NCI-H2107 treated with DMSO at 0.1 percent for 48 hours (cell line): Measurements from ENCODE around the gene PLXNA2.

Experiments used
- DNase-seq: peaks from one replicate; lab custom pipeline; 2025; ENCODE audit not compliant: unreplicated experiment; lab: John Stamatoyannopoulos, UW

Gene PLXNA2

GRCh38 chr1:208225954-208226937 lies 17.9 kb downstream of the PLXNA2 start:
- no peak for DNase-seq

GRCh38 chr1:208224192-208224713 lies 19.9 kb downstream of the PLXNA2 start:
- no peak for DNase-seq

- DNase-seq, result no peak
Measured at GRCh38 chr1:208223136-208223535, 21.0 kb downstream of the PLXNA2 start.

GRCh38 chr1:208222376-208223126 lies 21.6 kb downstream of the PLXNA2 start:
- no peak for DNase-seq

GRCh38 chr1:208221291-208221622 lies 22.9 kb downstream of the PLXNA2 start:
- DNase-seq, result no peak

- DNase-seq, result no peak
Measured at GRCh38 chr1:208219659-208220282, 24.4 kb downstream of the PLXNA2 start.

- DNase-seq, result no peak
Measured at GRCh38 chr1:208219098-208219658, 25.0 kb downstream of the PLXNA2 start.

GRCh38 chr1:208218237-208219097 lies 25.7 kb downstream of the PLXNA2 start:
- DNase-seq, result no peak

GRCh38 chr1:208217781-208218180 lies 26.4 kb downstream of the PLXNA2 start:
- DNase-seq, result no peak

GRCh38 chr1:208216806-208217205 lies 27.4 kb downstream of the PLXNA2 start:
- DNase-seq, result no peak

GRCh38 chr1:208216062-208216461 lies 28.1 kb downstream of the PLXNA2 start:
- no peak for DNase-seq

GRCh38 chr1:208215393-208215792 lies 28.8 kb downstream of the PLXNA2 start:
- DNase-seq, result no peak

GRCh38 chr1:208213786-208214185 lies 30.4 kb downstream of the PLXNA2 start:
- DNase-seq, result no peak

GRCh38 chr1:208212893-208213292 lies 31.3 kb downstream of the PLXNA2 start:
- DNase-seq, result no peak

GRCh38 chr1:208211921-208212843 lies 32.0 kb downstream of the PLXNA2 start:
- no peak for DNase-seq

GRCh38 chr1:208209896-208210589 lies 34.1 kb downstream of the PLXNA2 start:
- DNase-seq, result no peak

GRCh38 chr1:208209286-208209685 lies 34.9 kb downstream of the PLXNA2 start:
- no peak for DNase-seq

- no peak for DNase-seq
Measured at GRCh38 chr1:208208132-208208487, 36.1 kb downstream of the PLXNA2 start.
